ENCODE results near the gene PGM3. TPM values are rescaled to one million over a fixed set of nuclear protein-coding genes. Genes with fewer than 3 reads are reported as not detected.

PGM3 gene
- total and polyA plus RNA-seq, 2 donors (not counting 3 experiments of a cell fraction or from before 2014, with no cell fraction given): 19.8 to 70.7 TPM

GRCh38 chr6:83168556-83168955, 24.5 kb downstream of the PGM3 start:
- intact Hi-C loops (cut with micrococcal nuclease): loop anchor here (2.0 kb wide), 2 partner anchors 14 to 46 kb away; no protein-coding TSS in a partner anchor
- Histone ChIP-seq H3K36me3 (ENCODE audit: control insufficient read depth in 2 of 2, extremely low read depth in 1 of 2, insufficient read depth in 2 of 2, low read length in 2 of 2) (peaks cover 21 to 45% of the 10 kb centered on the region in 2 experiments), H3K9ac (replicated peaks; ENCODE audit: extremely low read depth, insufficient read depth, low read length) (no peak overlapping the region), H3K27ac (ENCODE audit: insufficient read depth, low read depth, low read length) (no peak overlapping the region), H3K9me3 (replicated peaks; ENCODE audit: control insufficient read depth, insufficient read depth, low read length) (no peaks in the 10 kb centered on the region), H3K9me1 (replicated peaks; ENCODE audit: control insufficient read depth, extremely low read depth, insufficient read depth, low read length) (no peaks in the 10 kb centered on the region), H3K79me2 (ENCODE audit: control insufficient read depth, insufficient read depth, low read length) (no peaks in the 10 kb centered on the region), H3K4me2 (ENCODE audit: insufficient read depth, low read length) (no peak overlapping the region), H2AFZ (ENCODE audit: low read depth, low read length) (no peak overlapping the region), H3K4me1 (ENCODE audit: control insufficient read depth, extremely low read depth, insufficient read depth, low read length) (no peaks in the 10 kb centered on the region), H3K4me3 (replicated peaks in 1 of 3; ENCODE audit: insufficient read depth in 1 of 3, low read depth in 1 of 3, low read length in 3 of 3) (no peak overlapping the region), H3K27me3 (ENCODE audit: control insufficient read depth in 2 of 2, insufficient read depth in 2 of 2, low read length in 2 of 2) (no peaks in the 10 kb centered on the region), H4K20me1 (replicated peaks; ENCODE audit: control insufficient read depth, extremely low read depth, insufficient read depth, low read length) (peaks cover 2% of the 10 kb centered on the region)
- TF ChIP-seq CTCF (IDR thresholded peaks at IDR 0.05; ENCODE audit: extremely low read depth in 1 of 2, insufficient read depth in 1 of 2, low read depth in 1 of 2, low read length in 2 of 2): no peak
- TF ChIP-seq FOS (IDR thresholded peaks at IDR 0.05; ENCODE audit: borderline replicate concordance, insufficient read depth, low read length): no peak
- TF ChIP-seq POLR2A (IDR thresholded peaks at IDR 0.05; ENCODE audit: low read depth, low read length): no peak
- TF ChIP-seq, protein P1, sequence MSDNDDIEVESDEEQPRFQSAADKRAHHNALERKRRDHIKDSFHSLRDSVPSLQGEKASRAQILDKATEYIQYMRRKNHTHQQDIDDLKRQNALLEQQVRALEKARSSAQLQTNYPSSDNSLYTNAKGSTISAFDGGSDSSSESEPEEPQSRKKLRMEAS (IDR thresholded peaks at IDR 0.05; ENCODE audit: insufficient read depth, insufficient read length): no peak
- TF ChIP-seq GATA2 (IDR thresholded peaks at IDR 0.05; ENCODE audit: insufficient read depth, insufficient read length, low read depth, low read length): no peak
- TF ChIP-seq POLR2AphosphoS5 (IDR thresholded peaks at IDR 0.05; ENCODE audit: insufficient read depth, low read depth, low read length): no peak
- TF ChIP-seq JUN (IDR thresholded peaks at IDR 0.05; ENCODE audit: borderline replicate concordance, insufficient read depth, insufficient read length, low read depth): no peak
- TF ChIP-seq EZH2 (IDR thresholded peaks at IDR 0.05; ENCODE audit: borderline replicate concordance, low read depth, low read length, severe bottlenecking): no peak
- no peak for TF ChIP-seq MYC (IDR thresholded peaks at IDR 0.05; ENCODE audit: low read depth, low read length)
- dilution Hi-C loops (cut with MboI; ENCODE audit: extremely low pct_ligation_motif_present, low sequenced_read_pairs): no loop called here
- FAIRE-seq (no peak), DNase-seq (ENCODE audit: low read depth, low spot score) (no peak)
- no TSS peak for BruUV-seq (replicated peaks)
- CTCF ChIA-PET: interaction anchor here (3.3 to 4.0 kb wide), 2 partner anchors 47 to 101 kb away, joined by 7 to 18 read pairs; partner anchors contain the start of gene DOP1A
- POLR2A ChIA-PET: no interaction called here

Measured in endothelial cell of umbilical vein (primary cell).